Measurements from ENCODE around the gene GBX2.
"Not testable (repeated sequence)": the region's sequence is repeated elsewhere in the genome, so short reads cannot be mapped to it uniquely, and the experiment has no call there.

The GBX2 gene

DNA sequence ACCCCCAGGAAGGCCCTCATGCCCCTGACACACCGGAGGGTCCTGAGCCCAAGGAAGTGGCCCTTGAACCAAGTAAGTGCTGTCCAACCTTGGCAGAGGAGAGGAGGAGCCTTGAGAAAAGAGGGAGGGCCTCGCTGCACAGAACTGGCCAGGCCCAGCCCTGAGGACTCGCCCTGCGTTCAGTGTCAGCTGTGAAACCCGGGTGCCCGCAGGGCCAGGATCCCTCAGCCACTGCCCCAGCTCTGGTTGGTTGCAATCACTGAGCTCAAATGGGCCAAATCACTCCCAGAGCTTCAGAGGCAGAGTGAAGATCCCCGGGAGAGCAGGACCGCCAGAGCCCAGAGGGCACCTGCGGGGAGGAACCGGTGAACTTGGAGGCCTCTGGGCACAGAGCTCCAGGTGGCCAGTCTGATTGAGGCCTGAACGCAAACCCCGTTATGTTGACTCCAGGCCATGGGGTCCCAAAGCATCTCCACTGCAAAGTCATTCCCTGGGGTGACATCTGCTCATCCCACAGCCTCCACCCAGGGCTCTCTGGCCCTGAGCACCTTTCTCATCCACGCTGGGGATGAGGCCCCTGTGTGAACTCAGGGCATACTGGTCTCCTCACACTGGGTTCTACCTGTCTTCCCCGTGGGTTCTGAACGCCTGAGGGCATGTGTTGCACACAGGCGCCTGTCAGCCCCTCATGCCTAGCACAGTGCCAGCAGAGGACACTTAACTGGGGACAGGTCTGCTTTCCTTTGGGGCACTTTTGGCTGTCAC lies 11.9 kb downstream of the GBX2 start:
- DNase-seq (ENCODE audit: low spot score): no peak

DNA sequence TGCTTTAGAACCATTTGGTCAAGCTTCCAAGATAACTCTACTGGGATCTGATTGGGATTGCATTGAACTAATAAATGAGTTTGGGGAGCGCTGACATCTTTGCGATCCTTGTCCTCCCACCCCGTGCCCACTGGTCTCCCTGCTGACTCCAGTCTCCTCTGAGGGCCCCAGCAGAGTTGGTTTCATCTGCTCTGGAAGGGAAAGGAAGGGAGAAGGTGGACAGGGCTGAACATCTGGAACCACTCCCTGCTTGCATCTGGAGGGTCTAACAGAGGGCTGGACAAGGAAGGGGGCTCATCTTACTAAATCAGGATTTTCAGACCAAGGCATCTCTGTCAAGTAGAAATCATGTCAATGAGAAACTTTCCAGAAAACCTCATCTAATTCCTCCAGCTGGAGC lies 12.8 kb downstream of the GBX2 start:
- no peak for DNase-seq (ENCODE audit: low spot score)

DNA sequence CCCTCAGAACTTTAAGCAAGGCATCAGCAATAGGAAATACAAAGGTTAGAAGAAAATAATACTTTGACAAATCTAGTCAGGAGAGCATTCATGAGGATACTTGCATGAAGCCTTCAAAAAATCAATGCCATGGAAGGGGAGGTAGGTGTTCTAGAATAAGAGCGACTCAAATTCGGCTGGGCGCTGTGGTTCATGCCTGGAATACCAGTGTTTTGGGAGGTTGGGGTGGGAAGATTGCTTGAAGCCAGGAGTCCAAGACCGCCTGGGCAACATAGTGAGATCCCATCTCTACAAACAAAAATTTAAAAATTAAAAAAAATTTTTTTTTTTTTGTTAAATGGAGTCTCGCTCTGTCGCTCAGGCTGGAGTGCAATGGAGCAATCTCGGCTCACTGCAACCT lies 21.8 kb downstream of the GBX2 start:
- DNase-seq (ENCODE audit: low spot score): no peak

DNA sequence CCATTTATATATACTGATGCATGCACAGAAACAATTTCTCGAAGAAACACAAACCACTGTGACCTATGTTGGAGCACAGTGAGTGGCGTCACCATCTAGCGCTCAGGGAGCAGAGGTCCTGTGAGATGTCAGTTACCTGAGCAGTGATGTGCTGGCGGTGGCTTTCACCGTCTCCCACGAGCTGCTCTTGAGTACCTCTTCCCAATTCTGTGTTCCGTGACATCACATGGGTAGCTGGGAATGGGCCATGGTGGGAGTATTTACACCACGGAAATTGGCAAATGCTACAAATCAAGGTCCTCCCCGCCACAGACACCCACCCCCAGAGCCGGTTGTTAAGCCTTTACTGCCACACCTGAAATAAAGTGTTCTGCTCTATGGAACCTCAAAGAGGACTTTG lies 24.4 kb downstream of the GBX2 start:
- DNase-seq (ENCODE audit: low spot score): no peak

DNA sequence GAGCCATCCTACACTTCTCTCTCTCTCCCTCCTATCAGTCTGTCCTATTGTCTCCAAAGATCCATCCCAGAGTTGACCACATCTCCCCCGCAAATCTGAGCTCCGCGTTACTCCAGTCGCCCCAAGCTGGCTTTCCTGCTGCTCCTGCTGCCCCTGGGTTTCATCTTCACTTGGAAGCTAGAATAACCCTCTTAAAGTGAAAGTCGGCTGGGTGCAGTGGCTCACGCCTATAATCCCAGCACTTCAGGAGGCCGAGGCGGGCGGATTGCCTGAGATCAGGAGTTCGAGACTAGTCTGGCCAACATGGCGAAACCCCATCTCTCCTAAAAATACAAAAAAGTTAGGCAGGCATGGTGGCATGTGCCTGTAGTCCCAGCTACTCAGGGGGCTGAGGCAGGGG lies 26.6 kb downstream of the GBX2 start:
- DNase-seq (ENCODE audit: low spot score): not testable (repeated sequence)

DNA sequence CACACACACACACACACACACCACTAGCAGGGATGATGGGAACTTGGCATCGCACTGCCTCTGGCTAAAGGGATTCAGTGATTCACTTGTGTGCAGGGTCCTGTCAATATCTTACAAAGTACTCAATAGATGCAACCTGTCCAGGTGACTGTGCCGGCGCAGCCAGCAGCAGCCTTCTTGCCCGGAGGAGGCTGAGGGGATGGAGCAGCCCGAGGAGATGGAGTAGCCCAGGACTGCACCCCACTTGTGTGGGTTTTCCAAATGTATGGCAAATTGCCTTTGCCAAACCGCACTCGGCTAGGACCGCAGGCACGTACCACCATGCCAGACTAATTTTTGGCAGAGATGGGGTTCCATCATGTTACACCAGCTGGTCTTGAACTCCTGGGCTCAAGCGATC lies 31.1 kb downstream of the GBX2 start:
- DNase-seq (ENCODE audit: low spot score): no peak

DNA sequence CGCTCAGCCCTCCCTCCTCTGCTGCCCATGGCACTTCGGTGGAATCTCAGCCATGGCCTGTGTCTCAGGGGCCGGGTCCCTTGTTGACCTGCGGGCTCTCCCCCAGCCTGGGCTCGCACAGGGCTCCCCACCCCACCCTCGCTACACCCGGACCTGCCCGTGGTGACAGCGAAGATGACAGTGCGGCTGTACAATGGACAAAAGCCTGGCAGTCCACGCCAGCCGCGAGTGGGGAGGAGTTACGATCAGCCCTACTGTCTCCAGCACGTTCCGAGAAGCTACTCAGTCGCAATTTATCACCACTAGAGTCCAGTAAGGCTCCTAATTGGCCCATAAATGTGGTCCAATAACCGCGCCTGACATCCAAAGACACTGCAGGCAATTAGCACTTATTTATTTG lies 31.6 kb downstream of the GBX2 start:
- no peak for DNase-seq (ENCODE audit: low spot score)

DNA sequence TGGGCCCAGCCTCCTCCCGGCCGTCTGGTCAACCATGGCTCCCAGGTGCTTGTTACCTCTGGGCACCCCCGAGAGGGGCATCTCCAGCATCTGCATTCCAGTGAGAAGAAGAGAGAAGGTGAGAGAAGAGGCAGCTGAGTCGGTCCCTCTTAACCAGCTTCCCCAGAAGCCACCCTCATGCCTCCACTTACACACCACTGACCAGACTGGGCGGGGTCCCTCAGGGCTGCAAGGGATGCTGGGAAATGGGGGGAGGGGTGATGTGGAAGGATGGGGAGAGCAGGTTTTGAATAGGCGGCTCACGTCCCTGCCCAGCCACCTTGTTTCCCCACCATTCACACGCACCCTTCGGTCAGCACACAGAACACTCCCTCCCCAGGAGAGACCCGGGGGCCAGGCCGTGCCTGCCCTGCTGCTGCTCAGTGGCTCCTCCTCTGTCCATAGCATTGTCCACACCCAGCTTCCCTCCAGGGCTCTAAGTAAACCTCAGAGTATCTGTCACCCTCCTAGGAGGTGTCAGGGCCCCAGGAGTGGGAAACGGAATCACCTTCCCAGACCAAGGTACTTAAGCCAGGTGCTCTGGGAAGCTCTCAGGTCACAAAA lies 34.7 kb downstream of the GBX2 start:
- no peak for DNase-seq (ENCODE audit: low spot score)

DNA sequence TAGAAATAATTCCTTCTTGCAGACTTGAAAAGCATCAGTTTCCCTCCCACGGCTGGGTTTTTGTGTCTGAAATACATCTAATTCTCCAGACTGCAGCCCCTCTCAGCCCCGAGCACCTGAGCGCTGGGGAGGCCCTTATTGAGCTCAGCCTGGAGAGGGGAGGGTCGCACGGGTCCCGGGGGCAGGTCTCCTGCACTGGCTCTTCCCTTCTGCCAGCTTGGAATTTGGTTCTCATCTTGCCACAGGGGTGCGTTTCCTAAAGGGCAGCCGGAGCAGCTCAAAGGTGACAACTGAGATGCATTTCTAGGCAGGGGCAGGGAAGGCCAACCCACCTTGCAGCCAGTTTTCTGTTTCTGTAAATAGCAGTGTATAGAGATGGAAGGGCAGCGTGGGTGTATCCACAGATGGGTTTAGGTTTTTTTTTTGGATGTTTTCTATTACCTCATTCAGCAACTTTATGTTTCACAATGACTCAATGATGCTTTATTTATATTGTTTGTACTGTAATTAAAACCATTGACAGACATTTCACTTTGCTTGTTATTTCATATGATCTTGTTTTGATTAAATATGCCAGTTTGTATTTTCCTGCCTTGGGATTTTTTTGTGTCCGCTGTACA lies 37.0 kb downstream of the GBX2 start:
- no peak for DNase-seq (ENCODE audit: low spot score)

DNA sequence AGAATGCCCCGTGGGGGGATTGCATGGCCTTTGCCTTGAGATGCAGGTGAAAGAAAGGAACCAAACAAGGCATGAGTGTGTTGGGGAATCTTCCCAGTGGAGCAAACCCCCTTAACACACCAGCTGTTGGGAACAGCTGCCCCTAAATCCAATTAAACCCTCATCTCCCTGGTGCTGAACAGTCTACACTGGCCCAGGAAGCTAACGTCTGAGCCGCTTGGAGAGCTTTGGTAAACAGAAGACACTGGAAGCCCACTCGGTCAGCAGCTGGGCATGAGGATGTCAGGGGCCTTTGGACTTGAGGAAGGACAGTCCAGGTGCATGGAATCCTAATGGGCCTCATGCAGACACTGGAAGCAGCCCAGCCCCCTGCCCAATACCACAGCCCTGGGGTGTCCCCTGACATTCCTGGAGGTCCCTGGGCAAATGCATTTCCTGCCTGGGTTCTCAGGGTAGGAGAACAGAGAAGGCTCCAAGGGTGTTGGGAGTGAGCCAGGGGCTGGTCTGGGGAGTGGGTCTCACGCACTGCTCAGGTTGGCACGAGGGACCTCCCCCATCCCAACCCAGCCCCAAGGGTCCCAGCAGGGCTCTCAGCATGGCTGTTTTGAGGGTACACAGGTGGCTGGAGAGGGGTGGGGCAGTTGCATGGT lies 37.7 kb downstream of the GBX2 start:
- no peak for DNase-seq (ENCODE audit: low spot score)

DNA sequence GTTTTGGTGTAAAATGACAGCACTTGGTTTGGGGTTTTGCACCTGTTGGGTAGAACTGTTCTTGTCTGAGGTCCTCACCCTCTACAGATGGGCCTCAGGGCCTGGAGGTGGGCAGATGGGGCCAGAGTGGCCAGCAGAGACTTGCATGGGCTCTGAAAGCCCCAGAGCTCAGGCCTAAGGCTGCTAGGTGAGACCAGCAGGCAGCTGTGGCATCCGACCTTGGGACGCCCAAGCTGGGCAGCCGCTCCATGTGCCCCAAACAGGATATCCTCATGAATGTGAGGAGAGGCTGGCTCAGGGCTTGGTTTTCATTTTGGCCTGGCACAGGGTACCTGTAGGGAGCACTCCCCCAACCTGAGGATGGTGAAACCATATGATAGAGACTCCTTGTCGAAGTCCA lies 38.3 kb downstream of the GBX2 start:
- no peak for DNase-seq (ENCODE audit: low spot score)

DNA sequence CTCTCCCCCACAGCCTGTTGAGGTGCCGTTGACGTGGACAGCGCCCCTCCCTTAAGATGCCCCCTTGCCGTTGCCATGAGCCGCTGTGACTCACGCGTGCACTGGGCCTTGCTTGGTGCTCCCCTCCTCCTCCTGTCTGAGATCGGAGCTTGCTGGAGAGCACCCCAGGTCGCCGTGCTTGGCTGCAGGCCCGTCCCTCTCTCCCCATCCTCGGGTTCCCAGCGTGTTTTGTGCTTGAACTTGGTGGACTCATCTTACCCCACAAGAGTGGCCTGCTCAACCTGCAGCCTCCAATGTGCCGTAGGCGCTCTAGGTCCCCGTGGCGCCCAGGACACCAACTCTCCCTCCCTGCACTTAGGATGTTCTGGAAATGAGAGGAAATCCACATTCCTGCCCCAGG lies 39.9 kb downstream of the GBX2 start:
- no peak for DNase-seq (ENCODE audit: low spot score)

DNA sequence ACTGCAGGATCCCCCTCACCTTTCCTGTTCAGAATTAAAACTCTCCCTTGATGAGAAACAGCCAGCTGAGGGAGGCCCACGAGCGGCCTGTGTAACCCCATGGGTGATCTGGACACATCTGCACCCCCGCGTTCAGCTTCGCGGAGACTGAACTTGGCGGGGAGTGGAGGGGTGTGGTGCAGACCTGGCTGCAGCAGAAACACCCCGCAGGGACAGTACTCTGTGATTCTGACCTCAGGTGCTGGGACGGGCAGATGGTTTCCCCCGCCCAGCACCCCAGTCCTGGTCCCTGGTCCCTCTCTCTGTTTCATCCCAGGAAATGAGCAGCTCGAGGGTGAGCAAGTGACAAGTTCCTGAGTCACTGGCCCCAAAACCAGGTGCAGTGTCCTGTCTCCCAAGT lies 41.2 kb downstream of the GBX2 start:
- no peak for DNase-seq (ENCODE audit: low spot score)

DNA sequence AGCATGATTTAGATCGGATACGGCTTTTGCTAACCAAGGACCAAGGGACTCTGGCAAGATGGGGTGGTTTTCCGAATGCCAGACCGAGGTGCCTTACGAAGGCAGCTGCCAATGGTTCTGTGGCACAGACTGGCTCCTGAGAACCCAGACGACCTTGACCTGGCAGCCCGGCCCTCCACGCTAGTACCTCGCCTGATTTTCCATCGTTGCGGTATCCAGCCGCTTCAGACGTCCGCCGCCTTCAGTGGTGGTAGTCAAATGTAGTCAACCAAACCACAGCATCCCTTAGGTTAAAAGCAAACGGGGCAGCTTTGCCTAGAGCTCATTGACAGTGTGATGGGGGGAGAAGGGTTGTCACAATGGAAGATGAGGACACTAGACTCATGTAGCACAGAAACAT lies 42.6 kb downstream of the GBX2 start:
- DNase-seq (ENCODE audit: low spot score): no peak

DNA sequence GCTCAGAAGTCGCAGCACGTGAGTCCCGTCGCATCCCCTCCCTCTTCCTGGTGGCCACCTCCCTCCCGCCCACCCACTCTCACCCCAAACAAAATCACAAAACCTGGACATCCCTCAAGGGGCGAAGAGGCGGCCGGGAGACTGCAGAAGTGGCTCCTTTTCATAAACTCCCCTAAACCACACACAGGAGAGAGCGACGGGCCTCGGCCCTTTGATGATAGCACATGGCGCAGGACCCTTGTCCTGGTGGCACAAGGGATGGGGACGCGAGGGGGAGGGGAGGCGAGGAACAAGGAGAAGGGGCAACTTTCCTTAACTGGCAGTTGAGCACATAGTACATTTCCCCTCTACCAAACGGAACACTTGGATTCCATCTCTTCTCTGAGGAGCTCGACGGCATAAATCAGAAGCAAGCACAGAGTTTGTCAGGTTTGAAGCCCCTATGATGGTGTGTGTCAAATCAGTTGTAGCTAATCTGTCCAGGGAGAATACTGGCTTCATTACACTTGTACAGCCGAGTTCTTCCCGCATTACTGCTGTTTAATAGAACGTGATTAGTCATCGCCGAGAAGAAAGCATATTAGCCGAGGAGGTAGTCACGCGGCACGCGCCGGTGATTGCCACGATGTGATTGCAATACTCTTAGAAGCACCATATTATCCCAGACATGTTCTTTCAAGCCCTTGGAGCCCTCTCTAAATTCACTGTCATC lies 43.8 kb downstream of the GBX2 start:
- no peak for DNase-seq (ENCODE audit: low spot score)

DNA sequence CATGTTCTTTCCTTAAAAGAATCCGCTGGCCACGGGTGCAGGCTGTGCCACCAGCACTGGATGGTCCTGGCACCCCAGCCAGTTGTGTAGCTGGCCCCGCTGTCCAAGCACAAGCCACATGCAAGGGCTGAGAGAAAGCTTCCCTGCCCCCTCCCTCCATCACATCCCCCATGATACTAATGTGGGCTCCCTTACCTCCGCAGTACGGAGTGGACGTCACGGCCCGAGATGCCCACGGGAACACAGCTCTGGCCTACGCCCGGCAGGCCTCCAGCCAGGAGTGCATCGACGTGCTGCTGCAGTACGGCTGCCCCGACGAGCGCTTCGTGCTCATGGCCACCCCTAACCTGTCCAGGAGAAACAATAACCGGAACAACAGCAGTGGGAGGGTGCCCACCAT lies 44.5 kb downstream of the GBX2 start:
- no peak for DNase-seq (ENCODE audit: low spot score)

DNA sequence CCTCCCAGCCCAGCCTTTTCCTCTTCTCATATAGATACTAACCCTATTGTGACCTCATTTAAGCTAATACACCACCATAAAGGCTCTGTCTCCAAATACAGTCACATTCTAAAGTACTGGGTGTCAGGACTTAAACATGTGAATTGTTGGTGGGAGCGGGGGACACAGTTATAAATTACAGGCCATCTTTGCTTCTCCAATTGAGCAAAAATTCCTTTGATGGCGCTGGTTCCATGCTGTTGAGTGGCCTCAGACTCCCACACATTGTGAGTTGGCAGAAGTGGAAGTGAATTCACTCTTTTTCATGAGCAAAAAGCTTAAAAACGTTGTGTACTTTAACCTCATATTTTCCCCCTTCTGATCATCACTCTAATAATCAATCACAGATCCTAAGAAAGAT lies 46.0 kb downstream of the GBX2 start:
- no peak for DNase-seq (ENCODE audit: low spot score)

DNA sequence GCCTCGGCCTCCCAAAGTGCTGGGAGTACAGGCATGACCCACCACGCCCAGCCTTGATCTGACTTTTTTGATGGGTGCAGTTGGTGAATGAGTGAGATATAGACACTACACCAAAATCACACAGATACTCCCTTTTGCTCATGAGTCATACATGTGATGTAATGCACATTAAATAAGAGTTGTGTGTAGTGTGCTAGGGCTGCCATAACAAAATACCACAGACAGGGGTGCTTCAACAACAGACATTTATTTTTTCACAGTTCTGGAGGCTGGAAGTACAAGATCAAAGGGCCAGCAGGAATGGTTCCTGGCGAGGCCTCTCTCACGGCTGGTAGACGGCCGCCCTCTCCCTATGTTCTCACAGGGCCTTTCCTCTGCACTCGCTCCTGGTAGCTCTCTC lies 46.6 kb downstream of the GBX2 start:
- no peak for DNase-seq (ENCODE audit: low spot score)

DNA sequence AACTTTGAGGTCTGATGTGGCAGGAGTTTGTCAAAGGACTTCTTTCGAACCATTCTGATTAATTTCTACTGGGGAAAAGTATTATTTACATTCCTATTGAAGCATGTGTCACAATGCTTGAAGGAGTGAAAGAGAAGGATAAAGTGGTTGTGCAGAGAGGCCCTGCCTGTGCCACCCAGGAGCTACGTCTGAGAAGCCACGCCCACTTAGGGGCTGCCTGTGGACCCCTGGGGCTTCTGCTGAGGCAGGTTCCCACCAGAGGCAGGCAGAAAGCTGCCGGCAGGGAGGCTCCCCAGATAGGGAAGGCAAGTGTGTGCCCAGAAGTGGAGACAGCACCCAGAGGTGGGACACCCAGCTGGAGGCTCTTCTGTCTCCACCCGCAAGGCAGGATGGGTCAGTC lies 47.4 kb downstream of the GBX2 start:
- DNase-seq (ENCODE audit: low spot score): no peak

DNA sequence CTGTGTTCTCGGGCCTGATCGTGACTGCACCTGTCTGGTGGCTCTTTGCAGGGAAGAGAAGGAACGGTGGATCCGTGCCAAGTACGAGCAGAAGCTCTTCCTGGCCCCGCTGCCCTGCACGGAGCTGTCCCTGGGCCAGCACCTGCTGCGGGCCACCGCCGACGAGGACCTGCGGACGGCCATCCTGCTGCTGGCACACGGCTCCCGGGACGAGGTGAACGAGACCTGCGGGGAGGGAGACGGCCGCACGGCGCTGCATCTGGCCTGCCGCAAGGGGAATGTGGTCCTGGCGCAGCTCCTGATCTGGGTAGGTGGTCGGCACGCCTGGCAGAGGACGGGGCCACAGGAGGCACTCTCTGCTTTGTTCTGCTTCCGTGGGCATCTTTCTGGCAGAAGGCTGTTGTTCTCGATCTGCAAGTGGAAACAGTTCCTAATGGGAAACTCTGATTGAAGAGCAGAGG lies 48.0 kb downstream of the GBX2 start:
- no peak for DNase-seq (ENCODE audit: low spot score)

DNA sequence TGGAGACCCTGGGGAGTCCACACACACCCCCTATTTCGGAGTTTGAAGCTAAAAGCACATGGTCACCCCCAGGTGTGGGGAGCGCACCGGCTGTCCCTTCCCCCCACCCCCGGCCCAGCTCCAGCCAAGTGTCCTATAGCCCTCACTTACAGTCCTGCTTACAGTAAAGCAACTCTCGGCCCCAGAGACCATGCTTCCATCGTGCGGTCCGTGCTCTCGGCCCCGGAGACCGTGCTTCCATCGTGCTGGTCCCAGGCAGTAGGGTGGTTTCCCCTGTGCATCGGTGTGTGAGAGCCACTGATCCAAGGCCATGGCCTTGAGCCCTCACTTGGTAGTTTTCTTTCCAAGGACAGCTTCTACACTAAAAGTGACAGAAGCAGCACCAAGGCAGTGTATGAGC lies 48.7 kb downstream of the GBX2 start:
- no peak for DNase-seq (ENCODE audit: low spot score)

DNA sequence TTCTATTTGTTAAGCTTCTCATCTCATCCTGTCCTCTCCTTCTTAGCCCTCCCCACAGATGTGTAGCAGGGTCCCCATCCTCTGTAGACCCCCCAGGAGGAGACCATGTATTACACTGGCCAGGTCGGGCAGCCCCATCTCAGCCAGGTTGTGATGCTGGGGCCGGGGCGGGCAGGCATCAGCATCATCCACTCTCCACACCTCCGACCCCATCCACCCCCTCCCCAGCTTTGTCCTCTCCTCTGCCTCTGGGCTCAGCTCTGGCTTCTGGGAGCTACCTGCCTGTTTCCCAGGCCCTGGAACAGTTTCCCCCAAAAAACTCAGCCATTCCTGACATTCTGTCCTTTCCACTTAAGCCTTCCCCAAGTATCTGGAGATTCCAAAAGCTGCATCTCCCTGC lies 49.2 kb downstream of the GBX2 start:
- DNase-seq (ENCODE audit: low spot score): no peak
